T-helper 1 cell (primary cell): Measurements from ENCODE around the gene RCVRN.
A peak's percentile ranks its signal among the peaks of the same experiment; 100 is the strongest.

Experiments used
- DNase-seq, 5 donors: peaks; one replicate each; pipeline ENCODE4 v3.0.0-alpha.2; 2012 to 2020
- total RNA-seq, 4 donors: gene quantifications; one replicate each; lab custom pipeline; 2026; lab: John Stamatoyannopoulos, UW

Gene RCVRN
- total RNA-seq: 0 reads per million in 4 donors

GRCh38 chr17:9905078-9905415, at the start of gene RCVRN:
Gene RCVRN (minus strand): TSS chr17:9905271. CDS start chr17:9905180, 91 bp downstream.
- DNase-seq: no peak

GRCh38 chr17:9953492-9953891, 48.4 kb upstream of the RCVRN start:
- no peak for DNase-seq

GRCh38 chr17:9951803-9952202, 46.7 kb upstream of the RCVRN start:
- no peak for DNase-seq

- no peak for DNase-seq
Measured at GRCh38 chr17:9948928-9949327, 43.9 kb upstream of the RCVRN start.

GRCh38 chr17:9944704-9945103, 39.6 kb upstream of the RCVRN start:
- DNase-seq: no peak

- DNase-seq: no peak
Measured at GRCh38 chr17:9943343-9943742, 38.3 kb upstream of the RCVRN start.

GRCh38 chr17:9942885-9943284, 37.8 kb upstream of the RCVRN start:
- no peak for DNase-seq

- no peak for DNase-seq
Measured at GRCh38 chr17:9941305-9941704, 36.2 kb upstream of the RCVRN start.

- no peak for DNase-seq
Measured at GRCh38 chr17:9940841-9941240, 35.8 kb upstream of the RCVRN start.

- no peak for DNase-seq
Measured at GRCh38 chr17:9938764-9939163, 33.7 kb upstream of the RCVRN start.

GRCh38 chr17:9937901-9938300, 32.8 kb upstream of the RCVRN start:
- DNase-seq: no peak

- DNase-seq: no peak
Measured at GRCh38 chr17:9937241-9937761, 32.2 kb upstream of the RCVRN start.

- no peak for DNase-seq
Measured at GRCh38 chr17:9936095-9936494, 31.0 kb upstream of the RCVRN start.

- DNase-seq: no peak
Measured at GRCh38 chr17:9935408-9935807, 30.3 kb upstream of the RCVRN start.

GRCh38 chr17:9934331-9934730, 29.3 kb upstream of the RCVRN start:
- no peak for DNase-seq

- no peak for DNase-seq
Measured at GRCh38 chr17:9932491-9932890, 27.4 kb upstream of the RCVRN start.

GRCh38 chr17:9931144-9931741, 26.2 kb upstream of the RCVRN start:
- DNase-seq: no peak

- no peak for DNase-seq
Measured at GRCh38 chr17:9929871-9930270, 24.8 kb upstream of the RCVRN start.

GRCh38 chr17:9928601-9929333, 23.7 kb upstream of the RCVRN start:
- no peak for DNase-seq

- no peak for DNase-seq
Measured at GRCh38 chr17:9926150-9926804, 21.2 kb upstream of the RCVRN start.

- no peak for DNase-seq
Measured at GRCh38 chr17:9925457-9925856, 20.4 kb upstream of the RCVRN start.

GRCh38 chr17:9924735-9925191, 19.7 kb upstream of the RCVRN start:
- DNase-seq: peak in 1 of 5 donors; percentile 38

GRCh38 chr17:9922012-9922848, 17.2 kb upstream of the RCVRN start:
- no peak for DNase-seq
